ENCODE measurements around the gene TEX10. TPM values are rescaled to one million over a fixed set of nuclear protein-coding genes. Genes with fewer than 3 reads are reported as not detected.

TEX10 gene
- total RNA-seq, 2 experiments from 2014 or later = 21.0 to 24.4 TPM

Other genes with a start within 250 kb of the TEX10 start
- 10 to 100 TPM; 20.5 to 20.9 TPM for gene MSANTD3, start 74.2 kb upstream of the TEX10 start, total RNA-seq
- under 1 TPM in 1 of 2 experiments, not detected in 1; 0.49 TPM for gene TMEFF1, start 120.2 kb upstream of the TEX10 start, total RNA-seq
- under 1 TPM; 0.29 to 0.33 TPM for gene CAVIN4, start 225.1 kb upstream of the TEX10 start, total RNA-seq